HG03520 (cell line): Measurements from ENCODE around the gene AVPR1B.
"Not testable (repeated sequence)": the region's sequence is repeated elsewhere in the genome, so short reads cannot be mapped to it uniquely, and the experiment has no call there.

Experiments used
- ATAC-seq: cut with Tn5 transposase; IDR thresholded peaks from one replicate; pipeline ENCODE4 v1.9.1; 2021; ENCODE audit warnings: mild to moderate bottlenecking, moderate library complexity; ENCODE audit not compliant: unreplicated experiment

Gene AVPR1B

DNA sequence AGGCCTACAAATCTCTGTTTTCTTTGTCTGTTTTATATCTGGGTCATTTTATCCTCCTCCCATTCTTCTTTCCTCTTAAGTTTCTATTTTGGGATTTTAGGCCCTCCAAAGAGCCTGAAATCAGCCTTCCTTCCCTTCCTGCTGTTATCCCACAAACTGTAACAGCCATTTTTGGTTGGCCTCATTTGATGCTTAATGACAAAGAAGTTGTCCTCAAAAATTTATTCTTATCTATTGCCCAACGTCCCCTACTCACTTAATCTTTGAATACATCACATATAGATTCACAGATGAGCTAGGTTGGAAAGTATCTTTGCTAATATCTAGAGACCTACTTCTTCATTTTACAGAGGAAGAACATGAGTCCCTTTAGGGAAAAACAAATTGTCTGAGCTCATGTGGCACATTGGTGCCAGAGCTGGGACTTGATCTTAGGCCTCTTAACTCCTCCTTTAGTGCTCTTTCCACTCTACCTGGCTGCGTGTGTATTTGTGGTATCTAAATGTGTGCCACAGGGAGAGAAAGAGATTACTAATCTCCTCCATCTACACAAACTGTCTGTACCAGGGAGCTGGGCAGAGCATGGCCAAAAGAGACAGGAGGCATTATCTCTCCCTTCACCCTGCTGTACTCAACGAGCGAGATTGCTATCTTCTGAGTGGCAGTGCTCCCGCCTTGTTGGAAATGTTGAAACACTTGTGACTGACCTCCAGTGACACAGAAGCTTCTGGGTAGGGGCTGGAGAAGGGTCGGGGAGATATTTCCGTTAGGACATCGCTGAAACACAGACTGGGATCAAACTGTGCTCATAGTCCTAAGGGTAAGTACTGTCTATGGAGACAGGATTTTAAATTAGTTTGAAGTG is 34.1 kb downstream of the AVPR1B start:
- no peak for ATAC-seq

DNA sequence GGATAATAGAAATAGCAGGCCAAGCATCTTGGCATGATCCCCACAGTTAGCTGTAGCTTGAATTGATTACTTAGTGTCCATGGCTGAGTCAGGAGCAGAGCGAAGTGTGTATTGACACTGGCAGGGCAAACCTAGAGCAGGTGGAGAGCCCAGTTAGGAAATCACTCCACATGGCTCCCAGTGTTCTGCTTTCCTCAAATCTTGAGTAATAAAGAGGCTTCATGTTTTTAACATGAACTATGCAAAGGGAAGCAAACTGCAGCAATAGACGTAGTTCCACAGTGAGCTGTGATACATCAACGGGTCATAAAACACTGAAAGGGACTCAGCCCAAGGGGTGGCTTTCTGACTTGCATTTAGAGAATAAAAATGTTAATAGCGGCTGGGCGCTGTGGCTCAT is 35.3 kb downstream of the AVPR1B start:
- no peak for ATAC-seq

DNA sequence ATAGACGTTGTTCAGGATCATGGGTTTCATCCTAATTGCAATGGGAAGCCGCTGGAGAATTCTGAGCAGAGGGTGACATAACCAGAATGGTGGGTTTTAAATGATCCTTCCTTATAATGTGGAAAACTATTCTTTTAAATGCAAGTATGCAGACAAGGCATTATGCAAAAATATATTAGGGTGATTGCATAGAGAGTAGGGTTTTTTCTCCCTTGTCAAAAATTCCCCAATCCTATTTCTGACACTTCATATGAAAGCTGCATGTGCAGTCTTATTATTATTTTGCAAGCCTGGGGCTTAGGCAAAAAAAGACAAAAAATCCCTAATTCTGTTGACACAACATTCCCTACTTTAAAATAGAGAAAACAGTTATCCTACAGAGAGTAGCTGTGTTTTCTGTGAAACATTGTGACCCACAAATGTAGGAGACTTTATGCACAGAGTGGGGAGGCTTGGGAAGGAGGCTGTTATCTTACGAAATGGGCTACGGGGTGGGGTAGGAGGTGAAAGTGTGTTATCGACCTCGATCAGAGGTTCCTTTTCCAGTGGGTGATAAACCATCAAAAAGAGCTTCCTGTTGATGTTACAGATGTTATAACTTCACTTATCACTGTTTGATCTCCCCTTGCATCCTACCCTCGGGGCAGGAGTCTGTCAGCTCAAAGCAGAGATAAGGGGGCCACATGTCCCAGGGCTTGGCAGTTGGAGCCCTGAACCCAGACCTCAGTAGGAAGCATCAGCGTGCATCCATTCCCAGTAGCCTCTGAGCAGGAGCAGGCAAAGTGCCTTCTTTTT is 37.0 kb downstream of the AVPR1B start:
- ATAC-seq: no peak

DNA sequence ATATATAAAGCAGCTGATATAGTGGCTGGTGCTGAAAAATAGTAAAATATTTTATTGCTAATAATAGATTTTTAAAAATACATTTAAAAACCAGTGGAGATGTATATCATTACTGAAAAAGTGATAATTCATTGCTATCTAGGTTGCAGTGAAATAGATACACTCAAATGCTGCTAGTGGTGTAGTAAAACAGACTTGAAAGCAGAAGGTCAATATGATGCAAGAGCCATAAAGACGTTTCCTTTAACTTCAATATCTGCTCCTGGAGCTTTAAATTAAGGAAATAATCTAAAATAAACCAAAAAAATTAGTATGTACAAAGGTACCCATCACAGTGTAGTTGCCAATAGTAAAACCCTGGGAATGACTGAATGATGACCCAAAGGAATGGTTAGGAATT is 38.1 kb downstream of the AVPR1B start:
- no peak for ATAC-seq

DNA sequence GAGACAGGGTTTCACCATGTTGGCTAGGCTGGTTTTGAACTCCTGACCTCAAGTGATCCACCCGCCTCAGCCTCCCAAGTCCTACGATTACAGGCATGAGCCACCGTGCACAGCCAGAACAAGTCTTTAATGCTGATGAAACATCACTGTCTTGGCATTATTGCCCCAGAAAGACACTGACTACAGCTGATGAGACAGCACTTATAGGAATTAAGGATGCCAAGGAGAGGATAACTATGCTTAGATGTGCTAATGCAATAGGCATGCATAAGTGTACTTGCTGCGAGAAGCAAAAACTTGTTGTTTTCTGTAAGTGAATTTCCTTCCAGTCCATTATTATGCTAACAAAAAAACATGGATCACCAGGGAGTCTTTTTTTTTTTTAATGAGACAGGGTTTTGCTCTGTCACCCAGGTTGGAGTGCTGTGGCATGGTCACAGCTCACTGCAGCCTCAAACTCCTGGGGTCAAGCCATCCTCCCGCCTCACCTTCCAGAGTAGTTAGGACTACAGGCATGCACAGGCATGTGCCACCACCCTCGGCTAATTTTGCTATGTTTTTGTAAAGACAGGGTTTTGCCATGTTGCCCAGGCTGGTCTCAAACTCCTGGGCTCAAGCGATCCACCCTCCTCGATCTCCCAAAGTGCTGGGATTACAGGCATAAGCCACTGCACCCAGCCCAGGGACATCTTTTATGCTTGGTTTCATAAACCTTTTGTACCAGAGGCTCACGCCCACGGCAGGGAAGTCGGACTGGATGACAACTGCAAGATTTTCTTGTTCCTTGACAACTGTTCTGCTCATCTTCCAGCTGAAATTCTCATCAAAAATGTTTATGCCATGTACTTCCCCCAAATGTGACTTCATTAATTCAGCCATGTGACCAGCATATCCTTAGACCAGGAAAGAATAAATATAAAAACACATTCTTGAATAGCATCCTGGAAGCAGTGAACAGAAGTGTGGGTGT is 41.1 kb downstream of the AVPR1B start:
- ATAC-seq: no peak

DNA sequence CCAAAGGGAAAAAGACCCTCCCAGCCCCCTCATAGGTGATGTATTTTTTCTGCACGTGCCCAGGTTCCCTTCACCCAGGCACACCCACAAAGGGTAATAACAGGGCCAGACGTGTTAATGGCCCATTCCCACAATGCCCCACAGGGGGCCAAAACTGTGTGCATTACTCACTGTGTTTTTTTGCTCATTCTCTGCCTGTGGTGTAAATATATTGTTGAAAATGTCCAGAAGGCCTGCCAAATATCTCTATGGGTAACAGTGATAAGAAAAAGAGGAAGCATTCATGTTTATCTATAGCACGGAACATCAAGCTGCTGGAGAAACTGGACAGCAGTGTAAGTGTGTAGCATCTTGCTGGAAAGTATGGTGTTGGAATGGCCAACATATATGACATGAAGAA is 42.3 kb downstream of the AVPR1B start:
- ATAC-seq: no peak

DNA sequence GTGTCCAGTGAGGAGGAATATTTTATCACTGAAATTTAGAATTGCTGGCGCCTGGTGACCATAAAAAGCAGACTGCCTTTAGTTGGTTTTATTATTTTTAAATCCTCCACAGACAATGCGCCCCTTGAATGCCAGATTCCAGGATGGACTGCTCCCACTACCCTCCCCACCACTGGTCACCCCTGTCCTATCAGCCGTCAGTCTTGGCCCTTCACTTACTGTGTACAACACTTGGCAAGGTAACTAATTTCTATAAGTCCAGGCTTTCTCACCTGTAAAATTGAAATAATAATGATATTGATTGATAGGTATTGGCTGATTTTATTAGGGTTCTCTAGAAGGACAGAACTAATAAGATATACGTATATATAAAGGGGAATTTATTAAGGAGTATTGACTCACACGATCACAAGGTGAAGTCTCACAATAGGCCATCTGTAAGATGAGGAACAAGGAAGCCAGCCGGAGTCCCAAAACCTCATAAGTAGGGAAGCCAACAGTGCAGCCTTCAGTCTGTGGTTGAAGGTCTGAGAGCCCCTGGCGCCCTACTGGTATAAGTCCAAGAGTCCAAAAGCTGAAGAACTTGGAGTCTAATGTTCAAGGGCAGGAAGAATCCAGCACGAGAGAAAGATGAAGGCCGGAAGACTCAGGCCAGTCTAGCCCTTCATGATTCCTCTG is 46.4 kb downstream of the AVPR1B start:
- no peak for ATAC-seq

DNA sequence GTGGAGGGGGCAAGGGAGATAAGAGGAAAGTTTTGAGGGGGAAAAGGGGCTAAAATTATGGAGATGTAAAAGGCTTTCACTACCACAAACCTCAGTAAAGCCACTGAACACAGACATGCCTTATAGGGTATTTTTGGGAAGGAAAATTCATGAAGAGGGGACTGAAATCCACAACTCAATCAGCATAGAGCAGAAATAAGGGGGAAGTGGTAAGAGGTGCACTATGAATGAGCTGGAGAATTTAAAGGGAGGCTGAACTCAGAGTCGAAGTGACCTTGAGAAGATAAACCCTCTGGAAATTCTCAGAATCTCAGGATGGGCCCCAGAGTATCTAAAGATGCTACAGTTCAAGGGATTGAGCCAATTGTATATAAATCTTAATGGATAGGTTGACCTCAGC is 48.9 kb downstream of the AVPR1B start:
- ATAC-seq: no peak

DNA sequence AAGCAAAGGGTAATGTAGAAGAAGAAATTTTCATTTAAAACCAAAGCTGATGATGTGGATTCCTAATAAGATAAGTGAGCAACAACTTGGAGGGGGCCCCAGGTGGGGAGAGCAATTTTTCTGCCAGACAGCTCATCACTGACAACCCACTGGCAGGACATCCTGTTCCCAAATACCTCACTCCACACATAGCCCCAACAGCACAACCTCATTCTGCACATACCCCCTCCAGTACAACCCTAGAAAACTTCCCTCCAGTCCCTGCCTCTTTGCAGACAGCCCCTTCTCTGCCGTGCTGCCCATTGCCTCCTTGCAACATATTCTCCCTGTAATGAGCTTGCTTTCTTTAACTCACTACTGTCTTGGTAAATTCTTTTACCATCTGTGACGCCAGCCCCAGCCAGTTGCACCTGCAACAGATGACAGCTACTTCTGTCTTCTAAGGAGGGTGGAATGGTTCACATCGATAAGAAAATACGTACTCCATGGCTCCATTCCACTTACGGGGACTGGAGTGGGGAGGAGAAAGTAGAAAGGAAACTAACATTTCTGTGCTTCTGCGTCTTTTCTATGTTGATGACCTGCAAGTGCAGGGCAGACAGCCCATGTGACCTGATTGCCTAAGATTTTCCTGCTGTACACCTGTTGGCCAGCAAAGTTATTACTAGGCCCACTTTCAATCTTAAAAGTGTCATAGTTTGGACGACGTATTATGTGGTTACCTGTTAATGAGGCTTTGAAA is 49.5 kb downstream of the AVPR1B start:
- ATAC-seq: no peak

DNA sequence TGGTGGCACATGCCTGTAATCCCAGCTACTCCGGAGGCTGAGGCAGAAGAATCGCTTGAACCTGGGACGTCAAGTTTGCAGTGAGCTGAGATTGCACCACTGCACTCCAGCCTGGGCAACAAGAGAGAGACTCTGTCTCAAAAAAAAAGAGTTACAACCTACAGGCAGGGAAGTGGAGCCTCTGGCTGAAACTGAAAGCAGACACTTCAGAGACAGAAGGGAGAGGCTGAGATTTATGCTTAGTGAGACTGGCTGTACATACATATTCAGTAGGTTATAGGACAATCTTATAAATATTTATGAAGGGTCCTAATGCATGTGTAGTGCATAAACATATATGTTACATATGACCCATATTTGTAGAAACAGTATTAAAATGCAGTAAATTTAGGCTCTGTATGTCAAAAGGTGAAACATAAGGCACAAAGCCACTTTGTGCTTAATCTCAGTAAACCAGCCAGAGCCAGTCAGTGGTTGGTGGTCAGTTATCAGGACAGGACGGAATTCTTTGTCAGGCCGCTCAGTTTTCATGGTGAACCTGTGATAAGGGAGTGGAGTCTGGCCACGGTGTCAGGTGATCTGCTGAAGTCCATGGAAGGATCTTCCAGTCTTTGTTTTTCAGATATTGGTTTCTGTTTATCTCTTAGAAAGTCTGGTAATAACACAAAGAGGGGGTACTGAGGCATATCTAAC is 50.6 kb downstream of the AVPR1B start:
- no peak for ATAC-seq

DNA sequence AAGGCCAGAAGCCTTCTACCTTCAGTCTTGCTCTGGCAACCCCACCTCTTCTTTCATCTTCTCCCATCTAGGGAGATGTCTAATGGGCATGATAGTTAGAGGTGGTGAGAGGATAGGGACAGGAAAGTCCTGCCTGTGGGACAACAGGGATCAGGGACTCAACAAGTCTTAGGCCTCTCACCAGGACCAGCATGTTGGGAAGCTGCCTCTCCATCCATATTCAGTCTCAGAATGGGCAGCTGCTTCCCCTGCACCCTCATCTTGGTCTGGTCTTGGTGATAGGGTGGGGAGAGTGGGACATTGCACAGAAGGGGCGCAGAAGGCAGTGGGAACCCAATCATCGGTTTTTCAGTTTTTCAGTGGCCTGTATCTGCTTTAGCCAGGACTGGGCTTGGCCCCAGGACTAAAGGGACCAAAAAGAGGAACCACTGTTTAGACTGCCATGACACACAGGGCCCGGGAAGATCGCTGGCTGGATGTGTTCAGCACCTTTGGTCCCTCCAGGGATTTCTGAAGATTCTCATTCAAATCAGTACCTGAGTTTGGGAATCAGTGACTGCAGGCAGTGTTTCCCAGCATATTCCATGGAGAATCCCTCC is 51.5 kb downstream of the AVPR1B start:
- no peak for ATAC-seq

DNA sequence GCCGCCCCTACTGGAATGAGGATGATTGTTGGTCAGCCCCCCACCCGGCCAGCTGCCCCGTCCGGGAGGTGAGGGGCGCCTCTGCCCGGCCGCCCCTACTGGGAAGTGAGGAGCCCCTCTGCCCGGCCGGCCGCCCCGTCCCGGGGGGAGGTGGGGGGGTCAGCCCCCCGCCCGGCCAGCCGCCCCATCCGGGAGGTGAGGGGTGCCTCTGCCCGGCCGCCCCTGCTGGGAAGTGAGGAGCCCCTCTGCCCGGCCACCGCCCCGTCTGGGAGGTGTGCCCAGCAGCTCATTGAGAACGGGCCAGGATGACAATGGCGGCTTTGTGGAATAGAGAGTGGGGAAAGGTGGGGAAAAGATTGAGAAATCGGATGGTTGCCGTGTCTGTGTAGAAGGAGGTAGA is 52.7 kb downstream of the AVPR1B start:
- ATAC-seq: not testable (repeated sequence)

DNA sequence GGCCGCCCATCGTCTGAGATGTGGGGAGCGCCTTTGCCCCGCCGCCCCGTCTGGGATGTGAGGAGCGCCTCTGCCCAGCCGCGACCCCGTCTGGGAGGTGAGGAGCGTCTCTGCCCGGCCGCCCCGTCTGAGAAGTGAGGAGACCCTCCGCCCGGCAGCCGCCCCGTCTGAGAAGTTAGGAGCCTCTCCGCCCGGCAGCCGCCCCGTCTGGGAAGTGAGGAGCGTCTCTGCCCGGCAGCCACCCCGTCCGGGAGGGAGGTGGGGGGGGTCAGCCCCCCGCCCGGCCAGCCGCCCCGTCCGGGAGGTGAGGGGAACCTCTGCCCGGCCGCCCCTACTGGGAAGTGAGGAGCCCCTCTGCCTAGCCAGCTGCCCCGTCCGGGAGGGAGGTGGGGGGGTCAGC is 53.2 kb downstream of the AVPR1B start:
- ATAC-seq: not testable (repeated sequence)

DNA sequence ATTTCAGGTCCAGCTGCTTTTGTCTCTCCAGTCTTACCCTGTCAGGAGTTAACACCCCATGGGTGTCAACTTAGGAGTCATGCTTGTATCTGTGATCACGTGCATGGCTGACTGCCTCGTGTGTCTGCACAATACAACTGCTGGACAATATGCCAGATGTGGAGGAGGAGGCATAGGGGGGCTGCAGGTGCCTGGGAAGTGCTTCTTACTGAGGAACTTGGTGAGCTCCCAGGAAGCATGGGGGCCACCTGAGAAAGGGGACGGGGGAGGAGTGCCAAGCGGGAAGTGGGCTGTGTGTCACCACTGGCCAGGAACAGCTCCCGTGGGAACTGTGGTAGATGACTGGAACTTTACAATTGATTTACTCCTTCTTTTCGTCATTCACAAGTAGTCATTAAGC is 54.7 kb downstream of the AVPR1B start:
- no peak for ATAC-seq

DNA sequence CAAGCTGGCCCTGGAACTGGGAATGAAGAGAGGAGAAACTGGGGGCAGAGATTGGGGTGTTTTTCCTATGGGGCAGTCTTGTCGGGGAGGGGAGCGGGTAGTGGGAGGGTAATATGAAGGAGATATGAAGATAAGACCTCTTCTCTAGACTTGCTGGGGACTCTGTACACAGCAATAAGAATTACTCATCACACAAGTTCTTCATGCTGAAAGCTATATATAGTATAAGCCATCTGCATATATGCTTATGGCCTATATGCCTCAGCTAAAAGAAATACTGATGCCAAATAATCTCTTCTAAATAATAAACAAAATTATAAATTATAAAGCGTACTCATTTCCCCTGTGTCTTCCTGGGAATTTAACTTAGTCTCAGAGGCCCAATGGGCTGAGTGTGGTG is 56.3 kb downstream of the AVPR1B start:
- no peak for ATAC-seq
